Upper lobe of left lung (tissue), 6 donors: ENCODE results near the gene BCL10. TPM values are rescaled to one million over a fixed set of nuclear protein-coding genes. Genes with fewer than 3 reads are reported as not detected.

Experiments used
- ATAC-seq, 2 donors: fragments of 200-7000 bp; cut with Tn5 transposase; one replicate each; pipeline ENCODE4 v1.9.1; 2022; ENCODE audit warnings: mild to moderate bottlenecking in 2 of 2, moderate library complexity in 2 of 2; ENCODE audit not compliant: low FRiP score in 2 of 2
- DNase-seq, 2 donors: peaks; one replicate each; pipeline ENCODE4 v3.0.0-alpha.2; 2019 to 2020
- H3K27ac ChIP-seq, 4 donors: fragments of 200-600 bp; sonication (generic); one replicate each; pipeline ENCODE4 v1.5.1; 2016 to 2019
- H3K27me3 ChIP-seq, 4 donors: fragments of 200-600 bp; sonication (generic); one replicate each; pipeline ENCODE4 v1.5.1; 2017 to 2019
- H3K36me3 ChIP-seq, 4 donors: fragments of 200-600 bp; sonication (generic); one replicate each; pipeline ENCODE4 v1.5.1; 2016 to 2019
- H3K4me1 ChIP-seq, 4 donors: fragments of 200-600 bp; sonication (generic); one replicate each; pipeline ENCODE4 v1.5.1; 2018 to 2019
- H3K4me3 ChIP-seq, 4 donors: fragments of 200-600 bp; sonication (generic); one replicate each; pipeline ENCODE4 v1.5.1; 2017 to 2019; ENCODE audit warnings: mild to moderate bottlenecking in 2 of 4, moderate library complexity in 1 of 4
- H3K9me3 ChIP-seq, 4 donors: fragments of 200-600 bp; sonication (generic); one replicate each; pipeline ENCODE4 v1.5.1; 2018 to 2019
- CTCF ChIP-seq, 6 experiments: fragments of 450-650 bp in 4 of 6; fragments of 200-600 bp in 2 of 6; sonication (generic) in 2 of 6; IDR thresholded peaks; one replicate each; pipeline ENCODE4 v1.5.1; 2016 to 2019; ENCODE audit warnings: antibody characterized with exemption in 6 of 6
- EP300 ChIP-seq, 4 donors: sonication (generic); formaldehyde crosslinking; IDR thresholded peaks; one replicate each; pipeline ENCODE4 v1.5.1; 2017; ENCODE audit warnings: antibody characterized with exemption in 4 of 4, control low read depth in 2 of 4
- POLR2A ChIP-seq, 4 donors: fragments of 450-650 bp; IDR thresholded peaks; one replicate each; pipeline ENCODE4 v1.5.1; 2016 to 2017; ENCODE audit warnings: antibody characterized with exemption in 4 of 4, mild to moderate bottlenecking in 2 of 4
- POLR2AphosphoS5 ChIP-seq, 2 donors: sonication (generic); formaldehyde crosslinking; IDR thresholded peaks; one replicate each; pipeline ENCODE4 v1.5.1; 2017; ENCODE audit warnings: antibody characterized with exemption in 2 of 2
- WGBS, 2 donors: methylation state at CpG; one replicate each; pipeline ENCODE4 v1.1.5; 2017 to 2018; 5-methylcytosine and 5-hydroxymethylcytosine counted together
- total RNA-seq, 6 donors: library from RNA; depleted of rRNA in 4 of 6; stranded (reverse); fragments of >200 nt in 4 of 6; gene quantifications; one replicate each; pipeline versions ENCODE4 v1.1.0 to v1.2.1, GENCODE V29; 2016 to 2021
- donor health status: DM: no; HTN: no; CAD: no; lungs with moderate emphysema.
- donor health status: DM: no; HTN: yes; CAD: no; lungs with severe emphysema.

Gene BCL10
- total RNA-seq, 6 donors from 2014 or later, result 14.5 to 31.0 (median 20.4) TPM

DNA sequence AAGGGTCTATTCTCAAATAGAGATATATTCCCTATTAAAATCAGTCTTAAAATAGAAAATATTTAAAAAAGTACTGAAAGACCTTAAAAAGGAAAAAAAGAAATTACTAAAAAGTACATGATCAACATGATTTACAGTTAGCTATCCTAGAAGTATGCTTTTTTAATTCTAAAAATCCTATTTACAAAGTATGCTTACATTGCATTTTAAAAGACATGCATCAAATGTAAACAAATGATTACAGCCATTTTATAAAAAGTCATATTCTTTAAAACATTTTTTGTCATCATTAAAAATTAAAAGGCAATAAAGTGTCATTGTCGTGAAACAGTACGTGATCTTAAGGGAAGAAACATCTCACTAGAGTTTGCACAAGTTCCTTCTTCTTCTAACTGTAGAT, 9.1 kb downstream of the BCL10 start:
- no peak for DNase-seq
- 78 to 90% methylated on average over 2 of the region's 2 CpGs for WGBS, 2 donors
- Histone ChIP-seq H3K36me3 (peaks cover 9 to 81% (median 39%) of the 10 kb centered on the region in 4 donors), H3K27me3 (no peaks in the 10 kb centered on the region), H3K4me1 (peaks cover 4 to 10% (median 9%) of the 10 kb centered on the region in 4 donors), H3K4me3 (no peak overlapping the region), H3K27ac (no peak overlapping the region), H3K9me3 (no peaks in the 10 kb centered on the region)
- TF ChIP-seq CTCF (IDR thresholded peaks at IDR 0.05), result no peak
- ATAC-seq, result no peak

- WGBS, 2 donors, result 84 to 85% methylated on average over 2 of the region's 2 CpGs
- Histone ChIP-seq H3K4me3 (no peak overlapping the region), H3K9me3 (no peaks in the 10 kb centered on the region), H3K27me3 (no peaks in the 10 kb centered on the region), H3K36me3 (peaks cover 0 to 53% (median 26%) of the 10 kb centered on the region in 4 donors), H3K27ac (no peak overlapping the region), H3K4me1 (peaks cover 4 to 8% (median 7%) of the 10 kb centered on the region in 4 donors)
- TF ChIP-seq EP300 (IDR thresholded peaks at IDR 0.05) (no peak), CTCF (IDR thresholded peaks at IDR 0.05) (no peak), POLR2A (IDR thresholded peaks at IDR 0.05) (no peak), POLR2AphosphoS5 (IDR thresholded peaks at IDR 0.05) (no peak)
- ATAC-seq (no peak), DNase-seq (no peak)
These were observed 12.3 kb downstream of the BCL10 start for GRCh38 chr1:85264150-85264549.

DNA sequence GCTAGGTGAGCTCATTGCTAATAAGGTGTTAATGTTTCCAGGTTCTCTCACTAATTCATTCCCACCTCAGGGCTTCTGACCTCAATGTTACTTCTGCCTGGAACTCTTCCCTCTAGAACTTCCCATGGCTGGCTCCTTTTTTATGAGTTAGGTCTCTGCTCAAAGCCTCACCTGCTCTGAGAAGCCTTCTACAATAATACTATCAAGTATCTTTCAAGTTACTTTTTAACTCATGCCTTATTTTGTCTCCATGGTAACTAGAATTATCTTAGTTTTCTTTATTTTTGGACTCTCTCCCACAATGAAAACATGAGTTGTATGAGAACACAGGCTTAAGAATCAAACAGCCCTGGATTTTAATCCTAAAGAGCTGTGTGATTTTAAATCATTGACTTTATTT, 13.4 kb downstream of the BCL10 start:
- Histone ChIP-seq H3K36me3 (peaks cover 0 to 41% (median 17%) of the 10 kb centered on the region in 4 donors), H3K27me3 (no peaks in the 10 kb centered on the region), H3K4me3 (no peak overlapping the region), H3K27ac (no peak overlapping the region), H3K4me1 (peaks cover 11 to 18% (median 13%) of the 10 kb centered on the region in 4 donors), H3K9me3 (no peaks in the 10 kb centered on the region)
- ATAC-seq (no peak), DNase-seq (no peak)
- TF ChIP-seq POLR2A (IDR thresholded peaks at IDR 0.05) (no peak), CTCF (IDR thresholded peaks at IDR 0.05) (no peak), EP300 (IDR thresholded peaks at IDR 0.05) (no peak), POLR2AphosphoS5 (IDR thresholded peaks at IDR 0.05) (no peak)

- peak overlapping the region; percentile 87 to 94 (median 90) for H3K27ac ChIP-seq
- H3K4me3 ChIP-seq, result peak overlapping the region; percentile 29 to 92 (median 90)
- H3K9me3 ChIP-seq, result no peaks in the 10 kb centered on the region
- H3K4me1 ChIP-seq, result peaks cover 20 to 36% (median 26%) of the 10 kb centered on the region in 4 donors
- peaks cover 0 to 31% (median 6%) of the 10 kb centered on the region in 4 donors for H3K36me3 ChIP-seq
- H3K27me3 ChIP-seq, result no peaks in the 10 kb centered on the region
- DNase-seq (no peak), ATAC-seq (peak; percentile 42 to 81)
- WGBS, 2 donors, result 31 to 39% methylated on average over 7 of the region's 7 CpGs
- TF ChIP-seq EP300 (IDR thresholded peaks at IDR 0.05) (no peak), CTCF (IDR thresholded peaks at IDR 0.05) (no peak), POLR2A (IDR thresholded peaks at IDR 0.05) (no peak), POLR2AphosphoS5 (IDR thresholded peaks at IDR 0.05) (no peak)
These were observed 16.5 kb downstream of the BCL10 start for GRCh38 chr1:85259912-85260274.

DNA sequence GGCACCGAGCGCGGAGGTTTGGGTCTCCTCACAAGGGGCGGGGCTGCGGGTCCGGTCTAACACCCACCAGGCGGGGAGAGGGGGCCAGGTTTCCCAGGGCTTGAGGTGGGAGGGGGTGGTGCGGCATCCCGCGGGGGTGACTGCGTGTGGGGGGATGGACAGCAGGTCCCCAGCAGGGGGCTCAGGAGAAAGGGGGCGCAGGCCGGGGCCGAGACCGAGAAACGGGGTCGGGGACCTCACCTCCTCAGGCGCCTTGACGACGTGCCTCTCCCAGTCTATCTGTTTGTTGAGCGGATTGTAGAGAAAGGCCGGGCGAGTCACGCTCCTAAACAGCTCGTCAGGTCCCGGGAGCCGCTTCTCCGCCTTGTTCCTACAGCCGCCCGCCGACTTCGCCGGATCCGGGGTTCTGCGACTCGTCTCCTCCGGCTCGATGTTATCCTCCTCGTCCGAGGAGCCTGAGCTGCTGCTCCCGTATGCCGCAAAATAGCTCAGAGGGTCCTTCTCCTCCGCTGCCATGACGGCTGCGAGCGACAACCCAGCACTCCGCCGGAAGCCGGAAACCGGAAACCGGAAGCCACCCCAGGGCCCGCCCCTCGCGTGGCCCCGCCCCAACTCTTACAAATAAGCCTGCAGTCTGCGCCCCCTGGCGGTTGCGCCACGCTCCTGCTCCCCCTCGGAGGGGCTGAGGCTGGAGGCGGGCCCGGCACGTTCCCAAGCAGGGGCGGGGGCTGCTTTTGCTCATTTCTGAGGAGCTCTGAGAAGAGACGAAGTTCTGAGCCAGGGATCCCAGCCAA, 17.1 kb downstream of the BCL10 start, which contains the start of gene C1orf52:
TSS of gene C1orf52 (minus strand) at position 545 of the 794 bp plus-strand sequence. CDS start at position 516, 29 bp downstream.
- H3K4me1 ChIP-seq, result peaks cover 20 to 41% (median 28%) of the 10 kb centered on the region in 4 donors

More for the DNA sequence above, 17.1 kb downstream of the BCL10 start, which contains the start of gene C1orf52:
- Histone ChIP-seq H3K4me3 (peak within 1 kb of the TSS; percentile 90 to 99 (median 92)), H3K9me3 (no peaks in the 10 kb centered on the region), H3K27me3 (no peaks in the 10 kb centered on the region), H3K27ac (peak within 1 kb of the TSS; percentile 87 to 94 (median 90)), H3K36me3 (peaks cover 0 to 26% (median 6%) of the 10 kb centered on the region in 4 donors)
- DNase-seq (peak; percentile 97 to 100), ATAC-seq (peak; percentile 99 to 100)
- TF ChIP-seq EP300 (IDR thresholded peaks at IDR 0.05) (no peak), POLR2A (IDR thresholded peaks at IDR 0.05) (peak in 3 of 4 donors; percentile 74 to 78 (median 77)), POLR2AphosphoS5 (IDR thresholded peaks at IDR 0.05) (peak; percentile 87 to 88), CTCF (IDR thresholded peaks at IDR 0.05) (peak; percentile 97 to 99 (median 98))
- 2 to 4% methylated on average over 8 to 21 of the region's 65 CpGs for WGBS, 2 donors
